GM12872 (cell line): Measurements from ENCODE around the gene TAF1L.

Experiments
- CTCF ChIP-seq: IDR thresholded peaks from 3 replicates; pipeline ENCODE4 v1.5.1; 2011; ENCODE audit warnings: low read depth, mild to moderate bottlenecking, low read length, moderate library complexity; ENCODE audit not compliant: insufficient read depth

TAF1L gene

DNA sequence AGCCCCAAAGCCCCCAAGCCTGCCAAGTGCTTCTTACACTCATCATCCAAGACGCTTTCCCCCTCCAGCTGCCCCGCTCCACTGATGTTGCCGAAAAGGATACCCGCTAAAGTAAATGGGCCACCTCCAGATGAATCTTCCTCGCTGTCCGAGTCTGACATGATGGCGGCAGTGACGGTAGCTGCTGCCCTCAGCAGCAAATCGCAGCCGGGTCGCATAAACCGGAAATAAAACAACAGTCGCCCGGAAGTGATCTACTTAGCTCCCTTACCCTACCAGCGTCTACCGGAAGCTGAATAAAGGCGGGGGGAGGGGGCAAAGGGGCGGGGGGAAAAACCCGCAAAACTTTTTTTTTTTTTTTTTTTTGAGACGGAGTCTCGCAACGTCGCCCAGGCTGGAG is at the start of gene TAF1L:
TAF1L (minus strand) TSS at position 308 of the 400 bp plus-strand sequence; CDS start at position 218, 90 bp downstream.
- TF ChIP-seq CTCF, result no peak

DNA sequence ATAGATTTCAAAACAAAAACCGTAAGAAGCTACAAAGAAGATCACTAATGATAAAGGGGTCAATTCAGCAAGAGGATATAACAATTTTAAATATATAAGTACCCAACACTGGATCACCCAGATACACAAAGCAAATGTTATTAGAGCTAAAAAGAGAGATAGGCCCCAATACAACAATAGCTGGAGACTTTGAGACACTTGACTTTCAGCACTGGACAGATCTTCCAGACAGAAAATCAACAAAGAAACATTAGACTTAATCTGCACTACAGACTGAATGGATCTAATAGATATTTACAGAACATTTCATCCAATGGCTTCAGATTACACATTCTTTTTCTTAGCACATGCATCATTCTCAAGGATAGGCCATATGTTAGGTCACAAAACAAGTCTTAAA is 46.3 kb upstream of the TAF1L start:
- no peak for TF ChIP-seq CTCF

DNA sequence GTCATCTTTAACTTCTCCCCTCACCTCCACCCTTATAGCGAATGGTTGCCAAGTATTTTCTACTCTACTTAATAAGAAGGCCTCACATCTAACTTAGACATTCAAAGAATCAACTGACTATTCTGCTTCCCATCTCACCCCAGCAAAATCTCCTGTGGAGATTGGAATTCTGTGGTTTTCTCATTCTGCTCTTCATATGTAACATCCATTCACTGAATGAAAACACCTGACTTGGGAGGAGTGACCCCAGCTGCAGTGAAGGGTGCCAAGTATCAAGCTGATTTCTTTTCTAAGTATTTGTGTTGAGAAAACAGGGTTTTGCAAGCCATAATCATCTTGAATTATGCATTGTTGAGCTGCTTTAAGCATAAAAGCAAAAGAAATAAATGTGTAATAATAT is 42.5 kb upstream of the TAF1L start:
- no peak for TF ChIP-seq CTCF

- no peak for TF ChIP-seq CTCF
These were observed 37.0 kb upstream of the TAF1L start for GRCh38 chr9:32672469-32672868.

- no peak for TF ChIP-seq CTCF
These were observed 35.9 kb upstream of the TAF1L start for GRCh38 chr9:32671333-32671732.

DNA sequence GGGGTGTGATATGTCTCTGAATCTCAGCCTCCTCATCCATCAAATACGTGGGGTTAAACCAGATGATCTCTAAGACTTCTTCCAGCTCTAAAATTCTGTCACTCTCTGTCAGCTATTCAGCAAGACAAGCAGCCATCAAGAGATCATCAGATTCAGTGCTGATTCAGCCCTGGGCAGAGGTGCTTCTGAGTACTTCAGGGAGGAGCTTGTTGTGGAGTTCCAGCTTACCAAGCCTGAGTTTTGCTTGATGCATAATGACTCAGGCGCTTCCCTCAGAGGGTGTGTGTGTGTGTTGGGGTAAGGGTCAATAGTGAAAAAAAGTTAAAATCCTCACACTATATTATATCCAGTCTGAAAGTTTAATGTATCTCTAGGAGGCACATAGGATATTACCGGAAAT is 29.6 kb upstream of the TAF1L start:
- no peak for TF ChIP-seq CTCF

GRCh38 chr9:32663741-32664140 is 28.3 kb upstream of the TAF1L start:
- no peak for TF ChIP-seq CTCF

GRCh38 chr9:32647671-32648070 is 12.2 kb upstream of the TAF1L start:
- TF ChIP-seq CTCF, result no peak
